GM18507 (cell line): Measurements from ENCODE around the gene FA2H.
"Not testable (repeated sequence)": the region's sequence is repeated elsewhere in the genome, so short reads cannot be mapped to it uniquely, and the experiment has no call there.

Experiments
- DNase-seq: peaks from one replicate; pipeline ENCODE4 v3.0.0; 2011; ENCODE audit warnings: low read depth; ENCODE audit not compliant: insufficient read length; ENCODE audit errors: extremely low spot score
- FAIRE-seq: peaks from 2 replicates; lab custom pipeline; 2011; peaks lifted over from hg19 to GRCh38; lab: Jason Lieb, UNC

FA2H gene

GRCh38 chr16:74774223-74775139, at the start of gene FA2H:
Gene FA2H, minus strand, starts transcription at chr16:74774820. Its CDS starts 65 bp downstream, at chr16:74774755.
- FAIRE-seq (no peak), DNase-seq (peak; percentile 75)

- DNase-seq, result no peak
Observed at GRCh38 chr16:74817851-74818250, 43.2 kb upstream of the FA2H start.

GRCh38 chr16:74813109-74813641, 38.6 kb upstream of the FA2H start:
- peak; percentile 88 for FAIRE-seq

More at GRCh38 chr16:74817851-74818250, 43.2 kb upstream of the FA2H start:
- FAIRE-seq, result no peak

GRCh38 chr16:74811911-74812310, 37.3 kb upstream of the FA2H start:
- FAIRE-seq (no peak), DNase-seq (no peak)

More at GRCh38 chr16:74813109-74813641, 38.6 kb upstream of the FA2H start:
- DNase-seq, result peak; percentile 72

GRCh38 chr16:74811216-74811615, 36.6 kb upstream of the FA2H start:
- FAIRE-seq, DNase-seq: not testable (repeated sequence)

- no peak for FAIRE-seq
Observed at GRCh38 chr16:74807052-74807646, 32.5 kb upstream of the FA2H start.

GRCh38 chr16:74800216-74800871, 25.7 kb upstream of the FA2H start:
- FAIRE-seq (no peak), DNase-seq (no peak)

More at GRCh38 chr16:74807052-74807646, 32.5 kb upstream of the FA2H start:
- DNase-seq, result no peak

GRCh38 chr16:74797414-74797813, 22.8 kb upstream of the FA2H start:
- DNase-seq (no peak), FAIRE-seq (no peak)

GRCh38 chr16:74795104-74795503, 20.5 kb upstream of the FA2H start:
- no peak for DNase-seq
- no peak for FAIRE-seq

- DNase-seq, result no peak
- no peak for FAIRE-seq
Observed at GRCh38 chr16:74794668-74795067, 20.0 kb upstream of the FA2H start.

GRCh38 chr16:74793571-74793970, 19.0 kb upstream of the FA2H start:
- FAIRE-seq (no peak), DNase-seq (no peak)

GRCh38 chr16:74792225-74792624, 17.6 kb upstream of the FA2H start:
- FAIRE-seq (no peak), DNase-seq (no peak)

GRCh38 chr16:74791749-74792148, 17.1 kb upstream of the FA2H start:
- not testable (repeated sequence) for FAIRE-seq, DNase-seq

- FAIRE-seq (no peak), DNase-seq (no peak)
Observed at GRCh38 chr16:74788108-74788507, 13.5 kb upstream of the FA2H start.

- no peak for DNase-seq
- FAIRE-seq, result no peak
Observed at GRCh38 chr16:74785031-74785430, 10.4 kb upstream of the FA2H start.

GRCh38 chr16:74778646-74779045, 4.0 kb upstream of the FA2H start:
- FAIRE-seq, result no peak
- no peak for DNase-seq

GRCh38 chr16:74776926-74777325, 2.3 kb upstream of the FA2H start:
- DNase-seq (no peak), FAIRE-seq (no peak)

- DNase-seq (no peak), FAIRE-seq (no peak)
Observed at GRCh38 chr16:74775255-74775654, 635 bp upstream of the FA2H start.

GRCh38 chr16:74773446-74774222, 986 bp downstream of the FA2H start:
- FAIRE-seq (no peak), DNase-seq (no peak)
